Transverse colon (tissue), 4 donors: ENCODE results near the gene BUD23.

ENCODE experiments used
- CTCF ChIP-seq, 5 experiments: fragments of 200-600 bp in 3 of 5; fragments of 450-650 bp in 2 of 5; sonication (generic) in 3 of 5; IDR thresholded peaks; 1 replicate in 2 of 5; 2 replicates in 3 of 5; pipeline ENCODE4 v1.5.1; 2016 to 2017; ENCODE audit warnings: antibody characterized with exemption in 5 of 5, inconsistent platforms in 3 of 5, mild to moderate bottlenecking in 2 of 5, moderate library complexity in 1 of 5
- POLR2A ChIP-seq: fragments of 450-650 bp; IDR thresholded peaks from one replicate; pipeline ENCODE4 v1.6.1; 2016; ENCODE audit warnings: antibody characterized with exemption, mild to moderate bottlenecking, moderate library complexity
- POLR2AphosphoS5 ChIP-seq, 3 donors: sonication (generic); formaldehyde crosslinking; IDR thresholded peaks; one replicate each; pipeline ENCODE4 v1.6.1; 2016; ENCODE audit warnings: antibody characterized with exemption in 3 of 3

DNA sequence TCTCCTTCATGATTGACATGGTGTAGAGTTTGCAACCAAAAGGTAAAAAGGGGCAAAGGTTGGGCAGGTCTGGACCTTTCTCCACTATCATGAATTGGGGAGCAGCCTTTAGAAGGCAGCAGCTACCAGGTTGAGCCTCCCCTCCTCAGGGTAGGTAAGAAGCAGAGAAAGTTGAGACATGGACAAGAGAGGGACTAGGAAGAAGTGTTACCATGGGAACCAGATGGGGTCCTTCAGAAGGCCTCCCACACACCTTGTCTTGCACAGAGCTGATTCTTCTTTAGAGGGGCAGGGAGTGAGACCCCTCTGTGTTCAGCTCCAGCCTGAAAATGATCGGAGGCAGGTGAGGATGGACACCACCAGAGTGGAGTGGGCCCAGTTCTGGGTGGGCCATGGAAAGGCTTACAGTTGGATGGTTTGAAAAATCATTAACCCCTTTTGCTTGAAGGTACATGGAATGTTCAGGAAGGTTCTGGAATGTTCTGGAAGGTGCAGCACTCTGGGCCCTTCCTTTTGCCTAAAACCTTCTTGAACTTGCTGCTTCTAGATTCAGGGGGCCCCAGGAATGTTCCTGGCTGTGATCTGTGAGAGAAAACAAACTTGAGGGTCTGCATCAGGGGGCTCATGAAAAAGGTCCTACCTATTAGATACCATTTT is 8.8 kb upstream of the BUD23 start:
- TF ChIP-seq POLR2A, result no peak
- TF ChIP-seq CTCF (IDR thresholded peaks at IDR 0.05), result no peak
- TF ChIP-seq POLR2AphosphoS5 (IDR thresholded peaks at IDR 0.05), result no peak
